Inflammatory macrophage (primary cell): ENCODE measurements around the gene ADAMTS10.
A peak's percentile ranks its signal among the peaks of the same experiment; 100 is the strongest.
"Not testable (repeated sequence)": the region's sequence is repeated elsewhere in the genome, so short reads cannot be mapped to it uniquely, and the experiment has no call there.

Source experiments
- DNase-seq, 2 donors: peaks; one replicate each; pipeline ENCODE4 v3.0.0-alpha.2; 2020 to 2022

Gene ADAMTS10

DNA sequence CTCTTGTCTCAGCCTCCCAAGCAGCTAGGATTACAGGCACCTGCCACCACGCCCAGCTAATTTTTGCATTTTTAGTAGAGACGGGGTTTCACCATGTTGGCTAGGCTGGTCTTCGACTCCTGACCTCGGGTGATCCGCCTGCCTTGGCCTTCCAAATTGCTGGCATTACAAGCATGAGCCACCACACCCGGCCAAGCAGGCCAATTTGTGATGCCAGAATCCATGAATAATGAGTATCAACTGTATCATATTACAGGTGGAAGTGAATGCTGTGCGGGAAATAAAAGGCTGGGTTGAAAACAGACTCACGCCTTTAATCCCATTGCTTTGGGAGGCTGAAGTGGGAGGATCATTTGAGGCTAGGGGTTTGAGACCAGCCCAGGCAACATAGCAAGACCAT lies 16.3 kb upstream of the ADAMTS10 start:
- DNase-seq, result no peak

DNA sequence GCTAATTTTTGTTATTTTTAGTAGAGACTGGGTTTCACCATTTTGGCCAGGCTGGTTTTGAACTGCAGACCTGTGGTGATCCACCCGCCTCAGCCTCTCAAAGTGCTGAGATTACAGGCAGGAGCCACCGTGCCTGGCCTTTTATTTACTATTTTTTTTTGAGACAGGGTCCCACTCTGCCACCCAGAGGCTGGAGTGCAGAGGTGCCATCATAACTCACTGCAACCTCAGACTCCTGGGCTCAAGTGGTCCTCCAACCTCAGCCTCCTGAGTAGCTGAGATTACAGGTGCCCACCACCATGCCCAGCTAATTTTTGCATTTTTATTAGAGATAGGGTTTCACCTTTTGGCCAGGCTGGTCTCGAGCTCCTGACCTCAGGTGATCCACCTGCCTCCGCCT lies 12.4 kb upstream of the ADAMTS10 start:
- DNase-seq, result not testable (repeated sequence)

DNA sequence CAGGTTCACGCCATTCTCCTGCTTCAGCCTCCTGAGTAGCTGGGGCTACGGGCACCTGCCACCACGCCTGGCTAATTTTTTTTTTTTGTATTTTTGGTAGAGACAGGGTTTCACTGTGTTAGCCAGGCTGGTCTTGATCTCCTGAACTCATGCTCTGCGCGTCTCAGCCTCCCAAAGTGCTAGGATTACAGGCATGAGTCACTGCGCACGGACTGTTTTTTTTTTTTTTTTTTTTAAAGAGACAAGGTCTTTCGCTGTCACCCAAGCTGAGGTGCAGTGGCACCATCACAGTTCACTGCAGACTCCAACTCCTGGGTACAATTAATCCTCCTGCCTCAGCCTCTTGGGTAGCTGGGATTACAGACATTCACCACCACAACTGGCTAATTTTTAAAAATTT lies 8.2 kb upstream of the ADAMTS10 start:
- no peak for DNase-seq

GRCh38 chr19:8617984-8618383 lies 7.5 kb upstream of the ADAMTS10 start:
- DNase-seq, result no peak

DNA sequence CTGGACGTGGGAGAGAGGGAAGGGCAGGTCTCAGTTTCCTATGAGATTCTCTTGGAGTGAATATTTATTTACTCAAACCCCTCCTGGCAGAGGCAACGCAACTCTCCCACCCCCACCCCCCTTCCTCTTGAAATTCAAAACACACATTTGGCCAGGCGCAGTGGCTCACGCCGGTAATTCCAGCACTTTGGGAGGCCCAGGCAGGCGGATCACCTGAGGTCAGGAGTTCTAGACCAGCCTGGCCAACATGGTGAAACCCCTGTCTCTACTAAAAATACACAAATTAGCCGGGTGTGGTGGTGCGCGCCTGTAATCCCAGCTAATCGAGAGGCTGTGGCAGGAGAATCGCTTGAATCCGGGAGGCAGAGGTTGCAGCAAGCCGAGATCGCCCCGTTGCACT lies 6.8 kb upstream of the ADAMTS10 start:
- not testable (repeated sequence) for DNase-seq

DNA sequence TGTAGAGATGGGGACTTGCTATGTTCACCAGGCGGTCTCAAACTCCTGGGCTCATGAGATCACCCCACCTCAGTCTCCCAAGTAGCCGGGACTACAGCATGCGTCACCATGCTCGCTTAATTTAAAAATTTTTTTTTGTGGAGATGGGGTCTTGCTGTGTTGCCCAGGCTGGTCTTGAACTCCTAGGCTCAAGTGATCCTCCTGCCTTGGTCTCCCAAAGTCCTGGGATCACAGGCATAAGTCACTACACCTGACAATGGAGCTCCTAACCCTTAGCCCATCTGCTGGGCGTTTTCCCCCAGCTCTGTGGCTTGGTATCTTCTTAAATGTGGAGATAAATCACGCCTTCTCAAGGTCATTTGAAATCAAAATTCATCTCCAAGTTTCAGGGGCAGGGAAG lies 6.3 kb upstream of the ADAMTS10 start:
- DNase-seq, result no peak

- peak; percentile 86 for DNase-seq
These were observed 5.5 kb upstream of the ADAMTS10 start for GRCh38 chr19:8615813-8616596.

GRCh38 chr19:8615024-8615423 lies 4.5 kb upstream of the ADAMTS10 start:
- no peak for DNase-seq

GRCh38 chr19:8614455-8614854 lies 3.9 kb upstream of the ADAMTS10 start:
- DNase-seq, result no peak

DNA sequence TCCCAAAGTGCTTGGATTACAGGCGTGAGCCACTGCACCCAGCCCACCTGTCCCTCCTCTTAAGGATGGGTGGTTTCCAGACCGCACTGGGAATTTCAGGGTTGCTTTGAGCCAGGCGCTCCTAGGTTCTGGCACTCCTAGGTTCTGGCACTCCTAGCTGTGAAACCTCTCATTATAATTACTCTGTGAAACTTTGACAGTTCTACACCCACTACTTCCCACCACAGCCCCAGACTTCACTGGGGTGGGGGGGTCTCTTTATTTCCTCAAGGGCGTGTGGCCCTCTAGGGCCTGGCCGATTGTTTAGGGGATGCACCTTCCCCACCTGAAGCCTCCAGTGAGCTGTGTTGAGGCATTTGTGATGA lies 2.3 kb upstream of the ADAMTS10 start:
- DNase-seq, result no peak

DNA sequence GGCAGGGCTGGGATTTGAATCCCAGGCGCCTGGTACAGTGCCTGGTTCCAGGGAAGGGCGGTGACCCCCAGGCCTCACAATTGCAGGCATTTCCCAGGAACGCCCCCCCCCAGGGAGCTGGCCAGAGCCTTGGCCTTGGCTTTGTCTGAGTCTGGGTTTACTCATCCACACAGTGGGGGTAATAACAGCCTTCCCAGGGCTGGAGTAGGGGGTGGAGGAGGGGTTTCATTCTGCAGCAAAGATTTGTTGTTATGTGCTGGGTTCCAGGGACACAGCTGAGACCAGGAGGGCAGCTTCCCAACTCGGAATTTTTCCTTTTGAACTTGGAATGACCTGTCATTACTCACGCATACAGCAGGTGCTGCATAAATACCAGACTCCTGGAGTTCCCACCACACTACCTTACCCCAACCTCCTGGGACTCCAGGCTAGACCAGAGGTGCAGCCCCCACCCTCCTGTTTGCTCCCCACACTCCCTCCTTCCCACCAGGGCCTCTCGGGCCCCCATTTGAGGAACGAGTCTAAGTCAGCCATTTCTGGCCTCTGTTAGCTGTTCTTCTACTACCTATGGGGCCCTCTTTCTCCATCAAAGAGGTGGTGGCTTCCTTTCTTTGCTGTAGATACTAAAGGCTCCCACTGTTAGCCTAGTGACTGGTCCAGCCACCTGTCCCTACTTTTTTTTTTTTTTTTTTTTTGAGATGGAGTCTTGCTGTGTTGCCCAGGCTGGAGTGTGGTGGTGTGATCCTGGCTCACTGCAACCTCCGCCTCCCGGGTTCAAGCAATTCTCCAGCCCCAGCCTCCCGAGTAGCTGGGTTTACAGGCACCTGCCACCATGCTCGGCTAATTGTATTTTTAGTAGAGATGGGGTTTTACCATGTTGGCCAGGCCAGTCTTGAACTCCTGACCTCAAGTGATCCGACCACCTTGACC lies 1.6 kb upstream of the ADAMTS10 start:
- DNase-seq, result no peak

DNA sequence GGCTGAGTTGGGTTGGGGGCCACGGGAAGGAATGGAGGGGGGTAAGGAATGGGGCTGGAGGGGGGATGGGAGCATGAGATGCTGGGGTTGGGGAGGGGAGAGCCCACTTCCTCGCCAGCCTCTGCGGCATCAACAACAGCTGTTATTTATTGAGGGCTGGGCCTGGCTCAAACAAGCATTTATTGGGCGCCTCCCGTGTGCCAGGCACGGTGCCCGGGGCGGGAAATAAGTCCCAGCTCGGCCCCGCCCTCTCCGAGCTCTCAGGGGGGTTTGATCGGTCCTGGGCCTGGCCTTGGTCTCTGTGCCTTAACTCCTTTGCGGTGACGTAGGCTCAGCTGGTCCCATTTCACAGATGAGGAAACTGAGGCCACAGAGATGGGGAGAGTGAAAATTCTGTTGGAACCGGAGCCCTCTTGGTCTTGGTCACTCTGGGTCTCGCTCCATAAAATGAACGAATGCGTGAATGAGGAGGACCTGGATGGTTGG lies 919 bp upstream of the ADAMTS10 start:
- no peak for DNase-seq

DNA sequence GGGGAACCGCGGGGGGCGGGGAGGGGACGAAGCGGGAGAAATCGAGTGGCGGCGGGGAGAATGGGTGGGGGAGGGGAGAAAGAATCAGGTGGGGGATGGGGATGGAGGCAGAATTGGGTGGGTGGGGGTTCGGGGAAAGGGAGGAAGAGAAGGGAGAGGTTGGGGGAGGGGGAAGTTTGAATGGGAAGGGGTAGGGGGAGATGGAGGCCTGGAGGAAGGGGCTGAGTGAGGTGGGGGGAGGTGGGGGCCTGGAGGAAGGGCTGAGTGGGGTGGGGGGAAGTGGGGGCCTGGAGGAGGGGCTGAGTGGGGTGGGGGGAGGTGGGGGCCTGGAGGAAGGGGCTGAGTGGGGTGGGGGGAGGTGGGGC lies 403 bp upstream of the ADAMTS10 start:
- no peak for DNase-seq

- DNase-seq, result peak; percentile 30 to 67
These were observed 1.1 kb downstream of the ADAMTS10 start for GRCh38 chr19:8609279-8610040.

- DNase-seq, result no peak
These were observed 1.6 kb downstream of the ADAMTS10 start for GRCh38 chr19:8608941-8609278.

DNA sequence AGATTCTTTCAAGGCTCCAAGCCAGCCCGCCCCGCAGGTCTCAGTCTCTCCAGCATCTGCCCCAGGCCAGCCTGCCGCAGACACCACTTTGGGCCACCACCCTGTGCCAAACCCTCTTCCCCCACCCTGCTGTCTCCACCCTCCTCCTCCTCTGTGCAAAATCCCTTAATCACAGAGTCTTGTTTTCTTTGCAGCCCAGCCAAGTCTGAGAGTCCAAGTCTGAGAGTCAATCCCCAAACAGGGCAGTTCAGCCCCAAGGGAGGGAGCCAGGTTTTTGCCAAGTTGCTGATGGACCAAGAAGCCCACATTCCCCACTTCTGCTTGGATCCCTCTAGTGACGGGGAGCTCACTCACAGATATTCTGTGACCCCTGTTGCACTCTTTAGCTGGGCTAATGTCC lies 3.1 kb downstream of the ADAMTS10 start:
- no peak for DNase-seq

- no peak for DNase-seq
These were observed 5.0 kb downstream of the ADAMTS10 start for GRCh38 chr19:8605514-8605913.

DNA sequence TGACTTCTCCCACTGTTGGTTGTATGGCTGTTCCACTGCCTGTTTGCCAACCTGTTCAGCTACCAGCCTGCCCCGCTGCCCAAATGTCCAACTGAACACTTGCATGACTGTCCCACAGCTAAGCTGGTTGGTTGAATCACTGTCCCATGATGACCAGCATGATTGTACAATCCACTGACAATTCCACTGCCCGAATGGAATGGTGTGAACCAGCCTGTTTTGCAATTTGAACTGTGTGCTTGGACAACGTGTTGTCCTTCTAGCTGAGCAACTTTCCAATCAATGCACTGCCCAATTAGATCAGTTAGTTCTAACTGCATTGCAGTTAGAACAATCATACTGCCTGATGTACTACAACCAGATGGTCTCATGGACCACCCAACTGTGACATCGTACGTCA lies 8.7 kb downstream of the ADAMTS10 start:
- DNase-seq, result peak in 1 of 2 donors; percentile 21

DNA sequence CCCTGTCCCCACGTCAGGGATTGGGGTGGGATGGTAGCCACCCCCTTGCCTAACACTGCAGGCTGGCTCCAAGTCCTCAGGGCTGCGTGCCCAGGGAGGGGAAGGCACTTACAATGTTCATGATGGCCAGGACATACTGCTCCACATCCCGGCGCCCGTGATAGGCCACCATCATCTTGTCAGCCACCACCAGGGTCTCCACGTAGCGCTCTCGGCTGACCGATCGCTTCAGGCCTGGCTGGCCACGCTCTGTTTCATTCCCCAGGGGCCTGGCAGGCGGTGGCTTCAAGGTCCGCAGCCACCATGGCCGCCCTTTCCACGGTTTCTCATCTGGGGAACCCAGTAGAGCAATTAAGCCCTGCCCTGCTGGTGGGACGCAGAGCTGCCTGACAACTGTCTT lies 9.7 kb downstream of the ADAMTS10 start:
- no peak for DNase-seq

DNA sequence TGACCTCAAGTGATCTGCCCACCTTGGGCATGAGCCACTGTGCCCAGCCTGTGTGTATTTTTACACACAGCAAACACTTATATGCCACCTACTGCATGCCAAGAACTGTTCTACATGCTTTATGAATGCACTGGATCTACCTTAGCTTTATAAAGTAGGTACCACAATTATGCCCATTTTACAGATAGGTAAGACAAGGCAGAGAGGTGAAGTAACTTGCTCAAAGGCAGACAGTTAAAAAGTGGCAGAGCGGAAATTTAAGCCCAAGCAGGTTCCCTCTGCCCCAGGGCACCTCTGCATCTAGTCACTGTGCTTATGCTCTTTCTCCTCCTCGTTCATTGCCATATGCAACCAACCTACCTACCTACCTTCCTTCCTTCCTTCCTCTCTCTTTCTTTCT lies 10.5 kb downstream of the ADAMTS10 start:
- DNase-seq, result no peak

DNA sequence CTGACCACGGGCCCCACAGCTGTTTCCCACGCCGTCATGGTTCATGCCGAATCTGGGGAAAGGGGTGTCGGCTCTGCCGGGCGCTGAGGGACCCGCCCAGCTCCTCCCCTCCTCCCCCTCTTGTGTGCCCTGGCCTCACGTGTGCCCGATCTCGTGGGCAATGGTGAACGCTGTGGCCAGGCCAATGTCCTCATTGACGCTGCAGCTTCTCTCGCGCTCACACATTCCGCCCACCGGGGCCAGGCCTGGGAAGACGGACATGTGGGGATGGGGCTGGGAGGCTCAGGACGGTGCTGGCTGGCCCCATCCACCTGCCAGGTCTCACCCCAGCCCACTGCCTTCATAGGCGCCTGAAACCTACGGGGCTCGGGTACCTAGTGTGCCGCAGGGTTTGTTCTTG lies 14.3 kb downstream of the ADAMTS10 start:
- DNase-seq, result no peak

- no peak for DNase-seq
These were observed 14.9 kb downstream of the ADAMTS10 start for GRCh38 chr19:8595651-8596050.

DNA sequence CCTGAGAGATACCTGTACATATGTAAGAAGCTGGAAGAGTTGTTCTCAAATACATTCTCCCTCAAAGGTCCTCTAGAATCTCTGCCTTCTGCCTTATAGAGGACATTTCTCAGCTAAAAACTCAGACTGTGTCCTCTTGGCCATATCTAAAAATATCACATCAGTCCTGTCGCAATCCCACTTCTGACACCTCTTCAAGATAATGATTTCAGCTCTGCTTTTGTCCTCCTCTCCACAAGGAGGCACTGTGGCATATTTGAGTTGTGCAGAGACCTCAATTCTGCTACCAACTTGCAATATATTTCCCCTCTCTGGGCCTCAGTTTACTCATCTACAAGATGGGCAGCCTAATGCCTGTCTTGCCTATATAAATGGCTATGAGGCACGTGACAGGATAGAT lies 16.6 kb downstream of the ADAMTS10 start:
- no peak for DNase-seq
